Measurements from ENCODE around the gene CHAF1B.

The CHAF1B gene

GRCh38 chr21:36454706-36455105 is 69.5 kb downstream of the CHAF1B start:
- no peak for DNase-seq
- ATAC-seq, result no peak
- H3K9me3 Mint-ChIP-seq, result no peaks in the 10 kb centered on the region
- no peak overlapping the region for H3K27ac Mint-ChIP-seq
- no peaks in the 10 kb centered on the region for H3K4me1 Mint-ChIP-seq
- H3K4me3 Mint-ChIP-seq, result no peak overlapping the region
- peaks cover 2% of the 10 kb centered on the region for H3K27me3 Mint-ChIP-seq
- no peaks in the 10 kb centered on the region for H3K36me3 Mint-ChIP-seq (ENCODE audit: low read depth)

- no peak for DNase-seq
- H3K9me3 Mint-ChIP-seq, result no peaks in the 10 kb centered on the region
- no peak for ATAC-seq
- peaks cover 2% of the 10 kb centered on the region for H3K27me3 Mint-ChIP-seq
- H3K27ac Mint-ChIP-seq, result no peak overlapping the region
- H3K4me1 Mint-ChIP-seq, result no peaks in the 10 kb centered on the region
- H3K4me3 Mint-ChIP-seq, result no peak overlapping the region
- H3K36me3 Mint-ChIP-seq (ENCODE audit: low read depth), result no peaks in the 10 kb centered on the region
Observed at GRCh38 chr21:36456729-36457414, 71.7 kb downstream of the CHAF1B start.

- H3K4me3 Mint-ChIP-seq, result no peak overlapping the region
- no peaks in the 10 kb centered on the region for H3K27me3 Mint-ChIP-seq
- no peaks in the 10 kb centered on the region for H3K36me3 Mint-ChIP-seq (ENCODE audit: low read depth)
- no peaks in the 10 kb centered on the region for H3K9me3 Mint-ChIP-seq
- ATAC-seq (no peak), DNase-seq (no peak)
- no peak overlapping the region for H3K27ac Mint-ChIP-seq
- H3K4me1 Mint-ChIP-seq, result no peaks in the 10 kb centered on the region
Observed at GRCh38 chr21:36459098-36459497, 73.9 kb downstream of the CHAF1B start.

GRCh38 chr21:36460866-36461265 is 75.7 kb downstream of the CHAF1B start:
- DNase-seq (no peak), ATAC-seq (no peak)
- Mint-ChIP-seq H3K36me3 (ENCODE audit: low read depth) (no peaks in the 10 kb centered on the region), H3K4me3 (no peak overlapping the region), H3K27me3 (no peaks in the 10 kb centered on the region), H3K9me3 (no peaks in the 10 kb centered on the region), H3K27ac (no peak overlapping the region), H3K4me1 (no peaks in the 10 kb centered on the region)

- H3K27ac Mint-ChIP-seq, result no peak overlapping the region
- ATAC-seq (no peak), DNase-seq (no peak)
- no peaks in the 10 kb centered on the region for H3K36me3 Mint-ChIP-seq (ENCODE audit: low read depth)
- H3K4me3 Mint-ChIP-seq, result no peak overlapping the region
- H3K27me3 Mint-ChIP-seq, result no peaks in the 10 kb centered on the region
- no peaks in the 10 kb centered on the region for H3K4me1 Mint-ChIP-seq
- H3K9me3 Mint-ChIP-seq, result no peaks in the 10 kb centered on the region
Observed at GRCh38 chr21:36461277-36461917, 76.2 kb downstream of the CHAF1B start.

GRCh38 chr21:36461918-36462486 is 76.8 kb downstream of the CHAF1B start:
- DNase-seq (no peak), ATAC-seq (no peak)
- Mint-ChIP-seq H3K4me1 (no peaks in the 10 kb centered on the region), H3K9me3 (no peaks in the 10 kb centered on the region), H3K4me3 (no peak overlapping the region), H3K27ac (no peak overlapping the region), H3K36me3 (ENCODE audit: low read depth) (no peaks in the 10 kb centered on the region), H3K27me3 (no peaks in the 10 kb centered on the region)

- no peak for ATAC-seq
- Mint-ChIP-seq H3K4me1 (no peaks in the 10 kb centered on the region), H3K4me3 (no peak overlapping the region), H3K9me3 (no peaks in the 10 kb centered on the region), H3K27me3 (no peaks in the 10 kb centered on the region), H3K27ac (no peak overlapping the region), H3K36me3 (ENCODE audit: low read depth) (no peaks in the 10 kb centered on the region)
- DNase-seq, result no peak
Observed at GRCh38 chr21:36463204-36463603, 78.0 kb downstream of the CHAF1B start.

- H3K9me3 Mint-ChIP-seq, result no peaks in the 10 kb centered on the region
- H3K4me3 Mint-ChIP-seq, result no peak overlapping the region
- no peaks in the 10 kb centered on the region for H3K27me3 Mint-ChIP-seq
- DNase-seq (no peak), ATAC-seq (no peak)
- no peaks in the 10 kb centered on the region for H3K36me3 Mint-ChIP-seq (ENCODE audit: low read depth)
- no peak overlapping the region for H3K27ac Mint-ChIP-seq
- no peaks in the 10 kb centered on the region for H3K4me1 Mint-ChIP-seq
Observed at GRCh38 chr21:36463991-36464390, 78.8 kb downstream of the CHAF1B start.

GRCh38 chr21:36464590-36464989 is 79.4 kb downstream of the CHAF1B start:
- ATAC-seq, result no peak
- Mint-ChIP-seq H3K4me1 (no peaks in the 10 kb centered on the region), H3K9me3 (no peaks in the 10 kb centered on the region), H3K4me3 (no peak overlapping the region), H3K36me3 (ENCODE audit: low read depth) (no peaks in the 10 kb centered on the region), H3K27ac (no peak overlapping the region), H3K27me3 (no peaks in the 10 kb centered on the region)
- no peak for DNase-seq

GRCh38 chr21:36465478-36465877 is 80.3 kb downstream of the CHAF1B start:
- DNase-seq, result no peak
- H3K4me3 Mint-ChIP-seq, result no peak overlapping the region
- no peaks in the 10 kb centered on the region for H3K9me3 Mint-ChIP-seq
- H3K36me3 Mint-ChIP-seq (ENCODE audit: low read depth), result no peaks in the 10 kb centered on the region
- no peak for ATAC-seq
- H3K4me1 Mint-ChIP-seq, result no peaks in the 10 kb centered on the region
- no peaks in the 10 kb centered on the region for H3K27me3 Mint-ChIP-seq
- no peak overlapping the region for H3K27ac Mint-ChIP-seq

- no peak overlapping the region for H3K4me3 Mint-ChIP-seq
- peaks cover 4% of the 10 kb centered on the region for H3K4me1 Mint-ChIP-seq
- ATAC-seq (no peak), DNase-seq (no peak)
- H3K27me3 Mint-ChIP-seq, result peaks cover 2% of the 10 kb centered on the region
- H3K27ac Mint-ChIP-seq, result no peak overlapping the region
- H3K9me3 Mint-ChIP-seq, result no peaks in the 10 kb centered on the region
- H3K36me3 Mint-ChIP-seq (ENCODE audit: low read depth), result no peaks in the 10 kb centered on the region
Observed at GRCh38 chr21:36466061-36466511, 80.9 kb downstream of the CHAF1B start.
